Measurements from ENCODE around the gene SLC24A5.

The SLC24A5 gene

DNA sequence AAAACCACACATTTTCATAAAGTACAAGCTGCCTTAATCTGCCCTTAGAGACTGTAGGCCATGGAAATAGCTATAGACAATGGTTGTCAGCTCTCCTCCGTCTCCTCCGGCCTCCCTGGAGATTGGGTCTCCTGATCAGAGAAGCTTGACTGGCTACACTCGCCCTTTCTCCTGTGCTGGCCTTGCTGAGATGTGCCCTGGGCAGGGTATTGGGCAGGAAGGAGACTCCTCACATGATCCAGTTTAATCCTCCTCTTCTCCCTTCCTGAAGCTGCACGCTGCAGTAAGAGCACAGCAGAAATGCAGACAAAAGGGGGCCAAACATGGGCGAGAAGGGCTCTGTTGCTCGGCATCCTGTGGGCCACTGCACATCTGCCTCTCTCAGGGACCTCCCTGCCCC, at the start of gene SLC24A5:
Gene SLC24A5 (plus strand): TSS at position 246 of the 400 bp plus-strand sequence. CDS start 55 bp downstream, at position 301.
- no peak for DNase-seq (ENCODE audit: low read depth in 2 of 2)

GRCh38 chr15:48072941-48073340, 47.8 kb upstream of the SLC24A5 start:
- DNase-seq (ENCODE audit: low read depth in 2 of 2), result no peak

DNA sequence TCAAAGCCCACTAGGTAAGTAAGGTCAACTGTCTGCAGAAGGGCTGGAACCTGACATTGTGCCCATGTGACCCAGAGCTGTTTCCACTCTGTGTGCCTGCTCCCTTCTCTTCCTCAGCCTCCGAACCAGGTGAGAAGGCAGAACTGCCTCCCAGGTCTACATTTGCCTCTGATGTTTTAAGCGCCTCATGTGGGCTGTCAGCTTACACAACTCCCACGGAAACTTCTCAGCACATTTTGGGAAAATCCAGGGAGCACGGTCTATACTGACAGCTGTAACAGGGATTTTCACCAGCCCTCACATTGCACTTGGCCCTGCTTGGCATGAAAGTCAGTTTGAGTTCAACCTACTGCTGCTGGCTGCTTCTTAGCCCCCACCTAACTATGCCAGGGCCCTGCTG, 46.9 kb upstream of the SLC24A5 start:
- no peak for DNase-seq (ENCODE audit: low read depth in 2 of 2)

- no peak for DNase-seq (ENCODE audit: low read depth in 2 of 2)
Measured at GRCh38 chr15:48076454-48076853, 44.3 kb upstream of the SLC24A5 start.

DNA sequence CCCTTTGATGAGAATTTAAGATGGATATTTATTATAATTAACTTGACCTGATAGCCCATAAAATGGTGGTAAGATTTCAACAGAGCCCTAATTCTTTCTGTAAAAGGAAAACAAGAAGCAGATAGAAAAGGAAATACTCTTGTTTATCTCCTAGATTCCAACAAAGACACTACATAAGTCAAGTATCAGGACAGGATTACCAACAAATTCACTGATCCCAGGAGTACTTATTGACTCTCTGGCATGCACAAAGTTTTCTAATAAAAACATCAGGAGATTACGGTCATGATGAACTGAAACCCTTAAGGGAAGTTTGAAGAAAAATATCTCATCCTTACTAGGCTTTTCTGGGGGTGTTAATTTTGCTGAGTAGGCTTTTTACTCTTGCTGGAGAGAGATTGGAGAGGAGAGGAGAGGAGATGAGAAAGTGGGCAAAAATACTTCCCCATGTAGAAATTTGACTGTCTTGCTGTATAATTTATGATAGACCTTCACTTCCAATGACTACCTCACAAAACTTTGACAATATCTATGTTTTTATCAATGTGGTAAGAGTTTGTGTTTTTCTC, 43.1 kb upstream of the SLC24A5 start:
- DNase-seq (ENCODE audit: low read depth in 2 of 2), result no peak

- no peak for DNase-seq (ENCODE audit: low read depth in 2 of 2)
Measured at GRCh38 chr15:48084759-48085590, 35.8 kb upstream of the SLC24A5 start.

- no peak for DNase-seq (ENCODE audit: low read depth in 2 of 2)
Measured at GRCh38 chr15:48085591-48085930, 35.2 kb upstream of the SLC24A5 start.

- DNase-seq (ENCODE audit: low read depth in 2 of 2), result no peak
Measured at GRCh38 chr15:48086133-48086532, 34.7 kb upstream of the SLC24A5 start.

DNA sequence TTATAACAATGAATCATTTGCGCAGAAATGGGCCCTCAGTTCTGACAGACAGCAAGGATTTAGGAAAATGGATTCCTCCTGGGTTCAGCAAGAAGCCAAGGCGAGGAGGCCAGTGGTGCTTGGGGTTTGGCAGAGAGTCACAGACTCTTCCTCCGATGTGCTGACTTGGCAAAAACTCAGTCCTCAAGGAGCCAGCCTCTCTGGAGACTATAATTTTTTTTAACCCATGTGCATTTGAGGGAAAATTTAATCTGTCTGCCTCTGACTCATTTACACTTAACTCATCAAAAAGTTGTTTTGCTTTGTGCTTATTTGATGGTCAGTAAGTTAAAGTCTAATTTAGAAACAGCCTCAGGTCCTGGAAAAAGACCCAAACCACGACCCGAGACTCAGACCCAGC, 34.2 kb upstream of the SLC24A5 start:
- no peak for DNase-seq (ENCODE audit: low read depth in 2 of 2)

DNA sequence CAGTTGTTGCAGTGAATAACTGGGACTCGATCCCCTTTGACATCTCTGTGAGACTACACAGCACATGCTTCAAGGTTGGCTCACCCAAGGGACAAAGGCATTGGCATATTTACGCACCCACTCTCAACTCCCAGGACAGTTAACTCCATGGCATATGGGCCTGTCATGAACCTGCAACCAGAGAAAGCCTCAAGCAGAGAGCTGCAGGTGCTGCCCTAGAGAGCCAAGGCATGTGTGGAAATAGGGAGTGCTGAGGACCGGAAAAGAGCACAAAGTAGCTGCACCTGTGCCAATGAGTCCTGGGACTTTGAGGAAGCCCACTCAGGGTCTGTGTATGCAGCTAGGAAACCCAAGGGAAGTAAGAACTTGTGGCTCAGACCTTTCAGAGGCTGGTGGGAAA, 32.9 kb upstream of the SLC24A5 start:
- no peak for DNase-seq (ENCODE audit: low read depth in 2 of 2)

- DNase-seq (ENCODE audit: low read depth in 2 of 2), result no peak
Measured at GRCh38 chr15:48089702-48090101, 31.1 kb upstream of the SLC24A5 start.

DNA sequence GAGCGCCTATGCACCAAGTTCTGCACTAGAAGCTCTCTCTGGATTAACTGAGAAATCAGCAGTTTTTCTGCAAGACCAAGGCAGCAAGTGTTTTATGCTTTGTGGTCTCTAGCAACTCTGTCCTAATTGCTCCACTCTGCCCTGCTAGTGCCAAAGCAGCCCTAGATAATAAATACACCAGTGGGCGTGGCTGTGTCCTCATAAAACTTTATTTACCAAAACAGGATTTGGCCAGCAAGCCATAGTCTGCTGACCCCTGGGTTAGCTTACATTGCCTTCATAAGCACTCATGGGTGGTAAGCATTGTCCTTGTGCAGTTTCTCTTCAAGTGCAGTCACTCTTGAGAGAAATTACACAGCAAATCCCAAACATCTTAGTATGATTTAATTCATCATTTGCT, 30.7 kb upstream of the SLC24A5 start:
- DNase-seq (ENCODE audit: low read depth in 2 of 2), result no peak

GRCh38 chr15:48090666-48091065, 30.1 kb upstream of the SLC24A5 start:
- DNase-seq (ENCODE audit: low read depth in 2 of 2), result no peak

DNA sequence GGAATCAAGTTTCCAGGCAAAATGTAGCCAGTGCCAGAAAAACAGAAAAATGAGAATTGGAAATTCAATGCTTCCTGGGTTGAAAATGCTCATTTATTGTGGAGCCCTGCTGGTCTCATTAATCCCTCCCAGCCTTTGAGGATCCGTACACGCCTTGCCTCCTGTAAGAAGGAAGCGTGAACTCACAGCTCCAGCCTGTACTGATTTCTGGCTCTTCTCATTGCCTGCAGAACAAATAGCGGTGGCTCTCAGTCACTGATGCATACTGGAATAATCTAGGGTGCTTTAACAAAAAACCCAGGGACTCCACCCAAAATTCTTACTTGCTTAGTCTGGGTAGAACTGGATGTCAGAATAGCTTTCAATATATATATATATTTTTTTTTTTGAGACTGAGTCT, 29.3 kb upstream of the SLC24A5 start:
- DNase-seq (ENCODE audit: low read depth in 2 of 2), result no peak

GRCh38 chr15:48096355-48096786, 24.4 kb upstream of the SLC24A5 start:
- no peak for DNase-seq (ENCODE audit: low read depth in 2 of 2)

DNA sequence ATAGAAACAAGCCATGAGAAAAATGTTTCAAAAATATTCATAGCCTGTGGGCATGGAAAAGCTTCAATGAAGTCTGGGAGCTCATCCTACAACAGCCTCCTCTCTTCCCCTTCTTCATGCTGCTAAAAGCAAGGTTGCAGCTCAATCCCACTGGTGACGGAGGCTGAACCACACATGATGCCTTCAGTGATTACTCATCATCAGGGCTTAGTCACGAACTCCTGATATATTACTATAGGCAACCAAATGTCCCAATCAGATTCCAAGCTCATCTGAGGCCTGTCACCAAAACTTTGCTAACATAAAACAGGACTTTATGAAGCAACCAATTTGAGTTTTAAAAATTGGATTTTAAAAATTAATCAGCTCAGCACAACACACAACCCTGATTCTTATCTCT, 24.0 kb upstream of the SLC24A5 start:
- no peak for DNase-seq (ENCODE audit: low read depth in 2 of 2)

GRCh38 chr15:48097264-48097663, 23.5 kb upstream of the SLC24A5 start:
- DNase-seq (ENCODE audit: low read depth in 2 of 2), result no peak

DNA sequence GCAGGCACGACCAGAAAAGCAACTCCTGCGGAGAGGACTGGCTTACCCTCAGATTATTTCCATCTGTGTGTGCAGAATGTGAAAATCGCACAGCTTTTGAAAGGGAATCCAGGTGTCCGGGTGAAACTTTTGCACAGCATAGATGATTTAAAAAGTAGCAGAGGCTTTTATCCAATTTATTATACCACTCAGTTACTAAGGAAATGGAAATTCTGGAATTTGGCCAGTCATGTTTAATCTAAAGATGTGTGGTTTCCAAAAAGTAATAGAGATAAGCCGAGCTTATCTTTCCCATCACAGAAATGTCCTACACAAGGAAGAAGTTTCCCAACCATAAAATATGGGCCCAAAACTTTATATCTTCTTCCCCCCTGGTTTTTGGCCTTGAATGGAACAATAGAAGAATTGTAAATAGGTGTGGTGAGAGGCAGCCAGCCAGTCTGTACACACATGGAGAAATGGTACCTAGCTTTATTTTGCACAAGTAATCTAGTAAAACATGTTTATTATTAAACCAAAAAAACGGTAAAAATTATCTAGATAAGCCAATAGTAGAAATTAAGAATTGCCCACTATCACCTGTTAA, 19.3 kb upstream of the SLC24A5 start:
- DNase-seq (ENCODE audit: low read depth in 2 of 2), result no peak

DNA sequence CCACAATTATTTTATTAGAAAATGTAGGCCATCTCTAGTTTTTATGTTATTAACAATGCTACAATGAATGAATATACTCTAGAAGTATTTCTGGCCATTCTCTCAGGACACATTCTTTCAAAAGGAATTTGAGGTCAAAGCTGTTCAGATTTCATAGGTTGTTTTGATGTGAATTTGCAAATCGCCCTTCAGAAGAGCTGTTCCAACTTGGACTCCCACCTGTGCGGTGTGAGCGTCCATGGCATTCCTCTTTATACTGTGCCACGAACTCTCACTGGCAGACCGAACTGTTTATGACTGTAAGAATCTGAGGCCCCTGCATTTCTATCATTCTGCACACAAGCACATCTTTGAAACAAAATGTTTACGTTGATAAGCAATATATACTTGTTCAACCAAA, 18.6 kb upstream of the SLC24A5 start:
- DNase-seq (ENCODE audit: low read depth in 2 of 2), result no peak

DNA sequence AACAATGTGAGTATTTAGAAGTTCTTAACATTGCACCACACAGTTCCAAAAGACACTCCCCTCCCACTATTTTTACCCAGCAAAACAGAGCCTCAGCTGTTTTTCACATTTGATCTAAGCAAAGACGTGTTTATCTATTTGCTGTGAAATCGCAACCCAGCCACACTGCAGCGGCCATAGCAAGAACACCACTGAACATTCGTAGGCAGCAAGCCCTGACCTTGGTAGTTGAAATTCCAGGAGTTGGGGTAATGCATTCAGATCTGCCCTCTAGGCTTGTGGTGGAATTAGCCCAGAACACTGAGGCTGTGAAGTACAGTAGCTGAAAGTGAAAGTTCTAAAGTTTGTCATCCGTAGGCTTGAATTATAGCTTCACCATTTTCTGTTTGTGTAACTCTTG, 17.1 kb upstream of the SLC24A5 start:
- DNase-seq (ENCODE audit: low read depth in 2 of 2), result no peak

DNA sequence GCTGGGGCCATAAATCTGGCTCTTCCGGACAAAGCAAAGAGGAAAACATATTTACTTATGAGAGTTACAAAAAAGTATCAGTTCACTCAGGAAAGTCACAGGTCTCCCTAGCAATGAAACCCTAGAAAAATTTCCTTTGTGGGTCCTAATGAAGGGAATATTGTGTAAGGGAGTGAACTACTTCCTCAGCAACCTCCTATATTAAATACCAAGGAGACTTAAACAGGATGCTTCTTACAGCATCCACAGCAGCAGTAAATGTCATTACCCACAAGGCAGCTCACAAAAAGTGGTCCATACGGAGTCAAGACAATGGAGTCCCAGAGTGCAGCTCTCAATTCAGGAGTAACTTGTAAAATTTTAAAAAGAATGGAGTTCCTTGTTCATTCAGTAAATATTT, 14.9 kb upstream of the SLC24A5 start:
- DNase-seq (ENCODE audit: low read depth in 2 of 2), result no peak

DNA sequence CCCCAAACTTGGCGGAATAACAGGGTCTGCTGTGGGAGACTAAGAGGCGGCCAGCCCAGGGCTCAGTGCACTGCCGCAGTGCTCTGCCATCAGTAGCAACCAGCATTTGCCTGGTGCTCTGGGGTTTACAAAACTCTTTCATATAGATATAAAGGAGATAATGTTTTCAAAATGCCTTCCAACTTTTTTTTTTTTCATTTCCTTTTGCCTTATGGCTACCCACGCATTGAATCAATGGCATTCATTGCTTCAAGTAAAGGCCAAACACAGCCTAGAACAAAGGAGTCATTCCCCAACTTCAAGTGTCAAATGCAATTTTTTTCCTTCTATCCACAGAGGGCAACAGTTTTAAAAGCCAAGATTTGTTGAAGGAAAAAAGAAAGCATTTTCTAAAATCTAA, 11.6 kb upstream of the SLC24A5 start:
- DNase-seq (ENCODE audit: low read depth in 2 of 2), result no peak

DNA sequence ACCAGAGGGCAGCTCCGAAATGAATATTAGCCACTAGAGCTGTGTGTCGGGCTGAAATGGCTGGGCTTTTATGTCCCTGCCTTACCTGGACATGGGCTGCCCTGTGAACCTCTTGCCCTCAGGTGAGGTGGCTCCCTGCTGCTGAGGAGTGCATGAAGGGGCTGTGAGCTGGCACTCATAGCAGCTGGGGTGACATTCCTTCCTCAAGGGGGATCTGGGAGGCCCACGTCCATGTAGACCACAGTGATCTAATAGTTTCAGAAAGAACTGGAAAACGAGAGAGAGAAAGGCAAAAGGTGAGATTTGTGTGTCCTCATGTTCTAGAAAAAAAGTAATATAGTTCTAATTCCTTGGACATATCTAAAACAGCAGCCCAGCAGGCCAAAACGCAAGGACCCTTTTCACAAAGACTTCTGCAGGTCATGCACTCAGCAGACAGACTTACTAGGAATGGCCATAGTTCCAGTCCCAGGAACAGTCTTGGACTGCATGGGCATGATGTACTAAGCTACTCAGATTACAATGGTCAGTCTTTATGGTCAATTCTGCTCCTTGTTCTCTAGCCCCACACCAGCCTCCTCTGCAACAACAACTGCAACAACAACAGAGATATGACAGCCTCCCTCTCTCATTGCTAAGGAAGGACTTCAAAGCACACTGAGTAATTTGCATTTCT, 10.8 kb upstream of the SLC24A5 start:
- no peak for DNase-seq (ENCODE audit: low read depth in 2 of 2)
